ENCODE results near the gene APPBP2.

The APPBP2 gene

GRCh38 chr17:60412701-60413100 is 113.3 kb downstream of the APPBP2 start:
- Histone ChIP-seq H3K4me3 (ENCODE audit: low read depth, low read length) (no peak overlapping the region), H3K27ac (no peak overlapping the region), H3K27me3 (ENCODE audit: insufficient read depth, low read depth, severe bottlenecking) (no peaks in the 10 kb centered on the region), H3K9me3 (ENCODE audit: severe bottlenecking) (peaks cover 4% of the 10 kb centered on the region), H3K36me3 (no peaks in the 10 kb centered on the region)
- no peak for TF ChIP-seq CTCF (IDR thresholded peaks at IDR 0.05; ENCODE audit: low read depth, low read length)
- DNase-seq, result no peak

GRCh38 chr17:60410001-60410400 is 116.0 kb downstream of the APPBP2 start:
- Histone ChIP-seq H3K27me3 (ENCODE audit: insufficient read depth, low read depth, severe bottlenecking) (no peaks in the 10 kb centered on the region), H3K27ac (no peak overlapping the region), H3K9me3 (ENCODE audit: severe bottlenecking) (peaks cover 4% of the 10 kb centered on the region), H3K4me3 (ENCODE audit: low read depth, low read length) (no peak overlapping the region), H3K36me3 (no peaks in the 10 kb centered on the region)
- no peak for TF ChIP-seq CTCF (IDR thresholded peaks at IDR 0.05; ENCODE audit: low read depth, low read length)
- DNase-seq, result no peak

GRCh38 chr17:60406887-60407286 is 119.2 kb downstream of the APPBP2 start:
- DNase-seq, result no peak
- Histone ChIP-seq H3K27ac (no peak overlapping the region), H3K9me3 (ENCODE audit: severe bottlenecking) (peaks cover 4% of the 10 kb centered on the region), H3K27me3 (ENCODE audit: insufficient read depth, low read depth, severe bottlenecking) (no peaks in the 10 kb centered on the region), H3K4me3 (ENCODE audit: low read depth, low read length) (no peak overlapping the region), H3K36me3 (no peaks in the 10 kb centered on the region)
- TF ChIP-seq CTCF (IDR thresholded peaks at IDR 0.05; ENCODE audit: low read depth, low read length), result no peak

- no peaks in the 10 kb centered on the region for H3K36me3 ChIP-seq
- no peak for TF ChIP-seq CTCF (IDR thresholded peaks at IDR 0.05; ENCODE audit: low read depth, low read length)
- H3K4me3 ChIP-seq (ENCODE audit: low read depth, low read length), result no peak overlapping the region
- H3K9me3 ChIP-seq (ENCODE audit: severe bottlenecking), result no peaks in the 10 kb centered on the region
- DNase-seq, result no peak
- H3K27me3 ChIP-seq (ENCODE audit: insufficient read depth, low read depth, severe bottlenecking), result no peaks in the 10 kb centered on the region
- H3K27ac ChIP-seq, result no peak overlapping the region
Observed at GRCh38 chr17:60403962-60404361, 122.1 kb downstream of the APPBP2 start.

GRCh38 chr17:60403523-60403810 is 122.6 kb downstream of the APPBP2 start:
- Histone ChIP-seq H3K4me3 (ENCODE audit: low read depth, low read length) (no peak overlapping the region), H3K27ac (no peak overlapping the region), H3K27me3 (ENCODE audit: insufficient read depth, low read depth, severe bottlenecking) (no peaks in the 10 kb centered on the region), H3K9me3 (ENCODE audit: severe bottlenecking) (no peaks in the 10 kb centered on the region), H3K36me3 (no peaks in the 10 kb centered on the region)
- no peak for DNase-seq
- TF ChIP-seq CTCF (IDR thresholded peaks at IDR 0.05; ENCODE audit: low read depth, low read length), result no peak

GRCh38 chr17:60401819-60402218 is 124.2 kb downstream of the APPBP2 start:
- Histone ChIP-seq H3K36me3 (no peaks in the 10 kb centered on the region), H3K27ac (no peak overlapping the region), H3K4me3 (ENCODE audit: low read depth, low read length) (no peak overlapping the region), H3K27me3 (ENCODE audit: insufficient read depth, low read depth, severe bottlenecking) (no peaks in the 10 kb centered on the region), H3K9me3 (ENCODE audit: severe bottlenecking) (no peaks in the 10 kb centered on the region)
- no peak for DNase-seq
- no peak for TF ChIP-seq CTCF (IDR thresholded peaks at IDR 0.05; ENCODE audit: low read depth, low read length)

Data from WERI-Rb-1 (cell line).